Epithelial cell of proximal tubule (primary cell): ENCODE results near the gene TMEM52B. TPM values are rescaled to one million over a fixed set of nuclear protein-coding genes. Genes with fewer than 3 reads are reported as not detected.

Source experiments
- DNase-seq: peaks from one replicate; pipeline ENCODE4 v3.0.0-alpha.2; 2011; ENCODE audit warnings: low read depth
- H3K4me3 ChIP-seq: 2 replicates; pipeline ENCODE4 v1.5.1; 2011; ENCODE audit warnings: low read depth, mild to moderate bottlenecking, low read length
- CTCF ChIP-seq: conservative IDR thresholded peaks from 2 replicates; pipeline ENCODE4 v1.5.1; 2012; ENCODE audit warnings: low read depth, mild to moderate bottlenecking, low read length
- total RNA-seq: library from RNA; depleted of rRNA; stranded (reverse); fragments of >200 nt; gene quantifications from 2 replicates; pipeline ENCODE4 v1.2.3, GENCODE V29; 2015

The TMEM52B gene
- total RNA-seq, 1 donor from 2014 or later = not detected

GRCh38 chr12:10140001-10140400 lies 38.8 kb upstream of the TMEM52B start:
- no peak overlapping the region for H3K4me3 ChIP-seq
- TF ChIP-seq CTCF = peak; percentile 67
- DNase-seq = no peak

GRCh38 chr12:10142976-10143589 lies 35.7 kb upstream of the TMEM52B start:
- TF ChIP-seq CTCF = no peak
- no peak for DNase-seq
- no peak overlapping the region for H3K4me3 ChIP-seq

- no peak overlapping the region for H3K4me3 ChIP-seq
- TF ChIP-seq CTCF = no peak
- no peak for DNase-seq
These were observed 31.0 kb upstream of the TMEM52B start for GRCh38 chr12:10147714-10148403.

GRCh38 chr12:10151621-10152020 lies 27.2 kb upstream of the TMEM52B start:
- no peak for TF ChIP-seq CTCF
- DNase-seq = no peak
- H3K4me3 ChIP-seq = no peak overlapping the region

GRCh38 chr12:10153271-10154144 lies 25.3 kb upstream of the TMEM52B start:
- peak; percentile 79 for TF ChIP-seq CTCF
- H3K4me3 ChIP-seq = peak overlapping the region; percentile 72
- DNase-seq = no peak

GRCh38 chr12:10154145-10154496 lies 24.7 kb upstream of the TMEM52B start:
- no peak for TF ChIP-seq CTCF
- H3K4me3 ChIP-seq = peak overlapping the region; percentile 72

More at GRCh38 chr12:10154145-10154496, 24.7 kb upstream of the TMEM52B start:
- DNase-seq = no peak
